K562 (cell line): Measurements from ENCODE around the gene MCL1. TPM values are rescaled to one million over a fixed set of nuclear protein-coding genes. Genes with fewer than 3 reads are reported as not detected.

Experiments
- ARNT ChIP-seq, 2 experiments: fragments of 450-650 bp; IDR thresholded peaks; 2 replicates each; pipeline ENCODE4 v1.6.1; 2016; ENCODE audit warnings: mild to moderate bottlenecking in 1 of 2
- CBFB ChIP-seq: sonication (generic); formaldehyde crosslinking; IDR thresholded peaks from 2 replicates; pipeline ENCODE4 v1.4.0; 2020; ENCODE audit warnings: mild to moderate bottlenecking, missing genetic modification reagents
- CCNT2 ChIP-seq: IDR thresholded peaks from 2 replicates; pipeline ENCODE4 v1.6.1; 2011; ENCODE audit warnings: borderline replicate concordance, low read depth, mild to moderate bottlenecking, moderate library complexity, mixed read lengths, low read length; ENCODE audit not compliant: insufficient read length; ENCODE audit errors: extremely low read depth
- CHD2 ChIP-seq: IDR thresholded peaks from 2 replicates; pipeline ENCODE4 v1.6.1; 2011; ENCODE audit warnings: low read depth, low read length
- ELF1 ChIP-seq: fragments of 200-800 bp; sonication (Bioruptor generic); IDR thresholded peaks from 2 replicates; pipeline ENCODE4 v1.6.1; 2016; ENCODE audit warnings: missing genetic modification characterization, missing compliant biosample characterization
- FOS ChIP-seq: IDR thresholded peaks from 3 replicates; pipeline ENCODE4 v1.6.1; 2011; ENCODE audit not compliant: insufficient read length; ENCODE audit errors: extremely low read depth
- HSF4 ChIP-seq: fragments of 250-450 bp; sonication (Bioruptor Pico); IDR thresholded peaks from 2 replicates; pipeline ENCODE4 v2.1.2; 2022; ENCODE audit warnings: mild to moderate bottlenecking, moderate library complexity, borderline replicate concordance
- KDM5B ChIP-seq: fragments of 200-600 bp; sonication (generic); IDR thresholded peaks from 2 replicates; pipeline ENCODE4 v1.6.1; 2012; ENCODE audit warnings: low read depth, mild to moderate bottlenecking, moderate library complexity, low read length, control low read depth, inconsistent platforms; ENCODE audit not compliant: insufficient replicate concordance
- MAFK ChIP-seq: IDR thresholded peaks from 2 replicates; pipeline ENCODE4 v1.6.1; 2011; ENCODE audit warnings: low read length, improper control_type of control experiment
- RBM25 ChIP-seq: fragments of 200-400 bp; formaldehyde crosslinking; IDR thresholded peaks from 2 replicates; pipeline ENCODE4 v1.6.1; 2018; ENCODE audit warnings: low read length, low read depth, moderate library complexity; ENCODE audit not compliant: severe bottlenecking
- SRSF7 ChIP-seq: fragments of 200-400 bp; formaldehyde crosslinking; optimal IDR thresholded peaks from 2 replicates; pipeline ENCODE3; 2017; ENCODE audit warnings: mild to moderate bottlenecking, low read depth, low read length
- ZC3H8 ChIP-seq: fragments of 450-650 bp; IDR thresholded peaks from 2 replicates; pipeline ENCODE4 v1.6.1; 2017
- ZNF444 ChIP-seq: fragments of 250-450 bp; sonication (Bioruptor Pico); IDR thresholded peaks from 2 replicates; pipeline ENCODE4 v1.4.0; 2020; ENCODE audit warnings: mild to moderate bottlenecking, moderate library complexity
- ZNF766 ChIP-seq: fragments of 200-800 bp; sonication (Bioruptor generic); conservative IDR thresholded peaks from 2 replicates; pipeline ENCODE4 v1.6.1; 2016; ENCODE audit warnings: missing genetic modification characterization, missing compliant biosample characterization
- polyA plus RNA-seq, 8 experiments: library from polyadenylated mRNA; depleted of rRNA in 4 of 8; stranded (reverse) in 5 of 8; unstranded in 3 of 8; fragments of >200 nt; fragmentation: Nextera tagmentation in 2 of 8; fragmentation: Illumina TruSeq in 1 of 8; extraction: Ambion mirVana in 2 of 8; extraction: Trizol in 1 of 8; gene quantifications; 2 replicates each; pipeline versions ENCODE4 v1.2.1 to v1.2.3, GENCODE V29; 2011 to 2014; ENCODE audit warnings: inconsistent platforms in 1 of 8, missing spikeins in 1 of 8
- total RNA-seq, 7 experiments: library from RNA; depleted of rRNA in 6 of 7; stranded (reverse); fragments of >200 nt in 6 of 7; fragmentation: Illumina TruSeq in 2 of 7; extraction: Trizol in 2 of 7; gene quantifications; 2 replicates each; pipeline versions ENCODE4 v1.2.1 to v1.2.3, GENCODE V29; 2011 to 2021; ENCODE audit warnings: low replicate concordance in 1 of 7
- TF ChIP-seq, protein P1 (sequence below): fragments of 200-600 bp; sonication (generic); IDR thresholded peaks from one replicate; pipeline ENCODE4 v1.6.1; 2012; ENCODE audit warnings: mild to moderate bottlenecking, low read depth, low read length, inconsistent platforms
- TF ChIP-seq, protein P2 (sequence below): sonication (generic); formaldehyde crosslinking; IDR thresholded peaks from 2 replicates; pipeline ENCODE4 v1.8.1; 2022; ENCODE audit warnings: missing genetic modification reagents
- TF ChIP-seq, protein P3 (sequence below): fragments of 250-450 bp; sonication (Bioruptor Pico); IDR thresholded peaks from 2 replicates; pipeline ENCODE4 v1.8.0; 2022; ENCODE audit warnings: moderate library complexity, mild to moderate bottlenecking, inconsistent platforms

The MCL1 gene
- total and polyA plus RNA-seq, 9 of the 15 experiments (the other 6 are each of a cell fraction or from before 2014, with no cell fraction given), result 27.1 to 224 (median 138) TPM

DNA sequence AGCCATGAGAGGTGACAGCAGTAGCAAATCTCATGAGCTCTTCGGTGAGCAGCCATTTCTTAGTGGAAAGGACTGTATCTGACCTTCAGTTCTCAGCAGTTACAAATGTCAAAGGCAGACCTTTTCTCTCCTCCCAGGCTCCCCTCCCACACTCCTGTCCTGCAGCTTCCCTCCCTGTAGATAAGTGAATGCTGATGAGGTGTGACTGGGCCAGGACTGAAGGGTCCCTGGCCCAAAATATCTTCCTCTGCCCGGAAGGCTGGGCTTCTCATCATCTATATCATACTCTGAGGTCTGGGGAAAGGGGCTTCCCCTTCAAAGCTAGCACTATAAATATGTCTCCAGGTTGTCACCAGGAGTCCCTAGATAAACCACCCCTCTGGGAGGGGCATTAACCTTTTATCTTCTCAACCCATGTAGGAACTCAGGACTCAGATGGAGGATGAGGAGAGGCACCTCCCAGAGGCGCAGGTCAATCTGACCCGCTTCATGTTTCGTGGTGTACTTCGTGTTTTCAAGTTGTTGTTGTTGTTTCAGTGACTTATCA is 33.9 kb downstream of the MCL1 start (continued):
- TF ChIP-seq, protein P1, sequence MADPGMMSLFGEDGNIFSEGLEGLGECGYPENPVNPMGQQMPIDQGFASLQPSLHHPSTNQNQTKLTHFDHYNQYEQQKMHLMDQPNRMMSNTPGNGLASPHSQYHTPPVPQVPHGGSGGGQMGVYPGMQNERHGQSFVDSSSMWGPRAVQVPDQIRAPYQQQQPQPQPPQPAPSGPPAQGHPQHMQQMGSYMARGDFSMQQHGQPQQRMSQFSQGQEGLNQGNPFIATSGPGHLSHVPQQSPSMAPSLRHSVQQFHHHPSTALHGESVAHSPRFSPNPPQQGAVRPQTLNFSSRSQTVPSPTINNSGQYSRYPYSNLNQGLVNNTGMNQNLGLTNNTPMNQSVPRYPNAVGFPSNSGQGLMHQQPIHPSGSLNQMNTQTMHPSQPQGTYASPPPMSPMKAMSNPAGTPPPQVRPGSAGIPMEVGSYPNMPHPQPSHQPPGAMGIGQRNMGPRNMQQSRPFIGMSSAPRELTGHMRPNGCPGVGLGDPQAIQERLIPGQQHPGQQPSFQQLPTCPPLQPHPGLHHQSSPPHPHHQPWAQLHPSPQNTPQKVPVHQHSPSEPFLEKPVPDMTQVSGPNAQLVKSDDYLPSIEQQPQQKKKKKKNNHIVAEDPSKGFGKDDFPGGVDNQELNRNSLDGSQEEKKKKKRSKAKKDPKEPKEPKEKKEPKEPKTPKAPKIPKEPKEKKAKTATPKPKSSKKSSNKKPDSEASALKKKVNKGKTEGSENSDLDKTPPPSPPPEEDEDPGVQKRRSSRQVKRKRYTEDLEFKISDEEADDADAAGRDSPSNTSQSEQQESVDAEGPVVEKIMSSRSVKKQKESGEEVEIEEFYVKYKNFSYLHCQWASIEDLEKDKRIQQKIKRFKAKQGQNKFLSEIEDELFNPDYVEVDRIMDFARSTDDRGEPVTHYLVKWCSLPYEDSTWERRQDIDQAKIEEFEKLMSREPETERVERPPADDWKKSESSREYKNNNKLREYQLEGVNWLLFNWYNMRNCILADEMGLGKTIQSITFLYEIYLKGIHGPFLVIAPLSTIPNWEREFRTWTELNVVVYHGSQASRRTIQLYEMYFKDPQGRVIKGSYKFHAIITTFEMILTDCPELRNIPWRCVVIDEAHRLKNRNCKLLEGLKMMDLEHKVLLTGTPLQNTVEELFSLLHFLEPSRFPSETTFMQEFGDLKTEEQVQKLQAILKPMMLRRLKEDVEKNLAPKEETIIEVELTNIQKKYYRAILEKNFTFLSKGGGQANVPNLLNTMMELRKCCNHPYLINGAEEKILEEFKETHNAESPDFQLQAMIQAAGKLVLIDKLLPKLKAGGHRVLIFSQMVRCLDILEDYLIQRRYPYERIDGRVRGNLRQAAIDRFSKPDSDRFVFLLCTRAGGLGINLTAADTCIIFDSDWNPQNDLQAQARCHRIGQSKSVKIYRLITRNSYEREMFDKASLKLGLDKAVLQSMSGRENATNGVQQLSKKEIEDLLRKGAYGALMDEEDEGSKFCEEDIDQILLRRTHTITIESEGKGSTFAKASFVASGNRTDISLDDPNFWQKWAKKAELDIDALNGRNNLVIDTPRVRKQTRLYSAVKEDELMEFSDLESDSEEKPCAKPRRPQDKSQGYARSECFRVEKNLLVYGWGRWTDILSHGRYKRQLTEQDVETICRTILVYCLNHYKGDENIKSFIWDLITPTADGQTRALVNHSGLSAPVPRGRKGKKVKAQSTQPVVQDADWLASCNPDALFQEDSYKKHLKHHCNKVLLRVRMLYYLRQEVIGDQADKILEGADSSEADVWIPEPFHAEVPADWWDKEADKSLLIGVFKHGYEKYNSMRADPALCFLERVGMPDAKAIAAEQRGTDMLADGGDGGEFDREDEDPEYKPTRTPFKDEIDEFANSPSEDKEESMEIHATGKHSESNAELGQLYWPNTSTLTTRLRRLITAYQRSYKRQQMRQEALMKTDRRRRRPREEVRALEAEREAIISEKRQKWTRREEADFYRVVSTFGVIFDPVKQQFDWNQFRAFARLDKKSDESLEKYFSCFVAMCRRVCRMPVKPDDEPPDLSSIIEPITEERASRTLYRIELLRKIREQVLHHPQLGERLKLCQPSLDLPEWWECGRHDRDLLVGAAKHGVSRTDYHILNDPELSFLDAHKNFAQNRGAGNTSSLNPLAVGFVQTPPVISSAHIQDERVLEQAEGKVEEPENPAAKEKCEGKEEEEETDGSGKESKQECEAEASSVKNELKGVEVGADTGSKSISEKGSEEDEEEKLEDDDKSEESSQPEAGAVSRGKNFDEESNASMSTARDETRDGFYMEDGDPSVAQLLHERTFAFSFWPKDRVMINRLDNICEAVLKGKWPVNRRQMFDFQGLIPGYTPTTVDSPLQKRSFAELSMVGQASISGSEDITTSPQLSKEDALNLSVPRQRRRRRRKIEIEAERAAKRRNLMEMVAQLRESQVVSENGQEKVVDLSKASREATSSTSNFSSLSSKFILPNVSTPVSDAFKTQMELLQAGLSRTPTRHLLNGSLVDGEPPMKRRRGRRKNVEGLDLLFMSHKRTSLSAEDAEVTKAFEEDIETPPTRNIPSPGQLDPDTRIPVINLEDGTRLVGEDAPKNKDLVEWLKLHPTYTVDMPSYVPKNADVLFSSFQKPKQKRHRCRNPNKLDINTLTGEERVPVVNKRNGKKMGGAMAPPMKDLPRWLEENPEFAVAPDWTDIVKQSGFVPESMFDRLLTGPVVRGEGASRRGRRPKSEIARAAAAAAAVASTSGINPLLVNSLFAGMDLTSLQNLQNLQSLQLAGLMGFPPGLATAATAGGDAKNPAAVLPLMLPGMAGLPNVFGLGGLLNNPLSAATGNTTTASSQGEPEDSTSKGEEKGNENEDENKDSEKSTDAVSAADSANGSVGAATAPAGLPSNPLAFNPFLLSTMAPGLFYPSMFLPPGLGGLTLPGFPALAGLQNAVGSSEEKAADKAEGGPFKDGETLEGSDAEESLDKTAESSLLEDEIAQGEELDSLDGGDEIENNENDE, result no peak
- TF ChIP-seq, protein P2, sequence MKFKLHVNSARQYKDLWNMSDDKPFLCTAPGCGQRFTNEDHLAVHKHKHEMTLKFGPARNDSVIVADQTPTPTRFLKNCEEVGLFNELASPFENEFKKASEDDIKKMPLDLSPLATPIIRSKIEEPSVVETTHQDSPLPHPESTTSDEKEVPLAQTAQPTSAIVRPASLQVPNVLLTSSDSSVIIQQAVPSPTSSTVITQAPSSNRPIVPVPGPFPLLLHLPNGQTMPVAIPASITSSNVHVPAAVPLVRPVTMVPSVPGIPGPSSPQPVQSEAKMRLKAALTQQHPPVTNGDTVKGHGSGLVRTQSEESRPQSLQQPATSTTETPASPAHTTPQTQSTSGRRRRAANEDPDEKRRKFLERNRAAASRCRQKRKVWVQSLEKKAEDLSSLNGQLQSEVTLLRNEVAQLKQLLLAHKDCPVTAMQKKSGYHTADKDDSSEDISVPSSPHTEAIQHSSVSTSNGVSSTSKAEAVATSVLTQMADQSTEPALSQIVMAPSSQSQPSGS (CRISPR knock-in tag), result no peak
- TF ChIP-seq RBM25 (no peak), ZC3H8 (no peak), SRSF7 (no peak), FOS (no peak), CBFB (no peak), ARNT (IDR thresholded peaks at IDR 0.05) (peak; percentile 93), CCNT2 (peak; percentile 65), KDM5B (no peak), ZNF444 (no peak), ZNF766 (CRISPR knock-in tag) (peak; percentile 75), MAFK (no peak), ELF1 (no peak), HSF4 (CRISPR knock-in tag) (no peak), CHD2 (no peak)
- TF ChIP-seq, protein P3, sequence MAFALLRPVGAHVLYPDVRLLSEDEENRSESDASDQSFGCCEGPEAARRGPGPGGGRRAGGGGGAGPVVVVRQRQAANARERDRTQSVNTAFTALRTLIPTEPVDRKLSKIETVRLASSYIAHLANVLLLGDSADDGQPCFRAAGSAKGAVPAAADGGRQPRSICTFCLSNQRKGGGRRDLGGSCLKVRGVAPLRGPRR, result no peak
